PC-9 (cell line): ENCODE results near the gene HAUS3. TPM values are rescaled to one million over a fixed set of nuclear protein-coding genes. Genes with fewer than 3 reads are reported as not detected.

Experiments
- BruUV-seq: library from RNA; stranded (reverse); fragments of 400-500 nt; replicated peaks from 2 replicates; lab custom pipeline; 2021; lab: Mats Ljungman, UMichigan
- CTCF ChIA-PET: fragments of 300-600 bp; sonication (Branson Sonifier 250); formaldehyde crosslinking; loops from one replicate; lab custom pipeline; 2022; ENCODE audit warnings: antibody characterized with exemption; lab: Charles Lee
- POLR2A ChIA-PET: fragments of 300-600 bp; sonication (Branson Sonifier 250); formaldehyde crosslinking; loops from one replicate; lab custom pipeline; 2022; ENCODE audit warnings: antibody characterized with exemption; ENCODE audit not compliant: unreplicated experiment; lab: Charles Lee
- DNase-seq, 2 experiments: peaks; one replicate each; pipeline versions ENCODE4 v3.0.0 to v3.0.0-alpha.2; 2015 to 2022; ENCODE audit warnings: mixed read lengths in 1 of 2
- H2AFZ ChIP-seq: fragments of 200-600 bp; sonication (generic); 2 replicates; pipeline ENCODE4 v1.8.1; 2017; ENCODE audit warnings: antibody characterized with exemption
- H3F3A ChIP-seq: fragments of 200-600 bp; sonication (generic); 2 replicates; pipeline ENCODE4 v1.8.1; 2017; ENCODE audit warnings: antibody characterized with exemption, mild to moderate bottlenecking, low read depth; ENCODE audit not compliant: insufficient read depth
- H3K27ac ChIP-seq: fragments of 200-600 bp; sonication (generic); 2 replicates; pipeline ENCODE4 v1.6.1; 2016; ENCODE audit warnings: mixed run types
- H3K27me3 ChIP-seq: fragments of 200-600 bp; sonication (generic); 2 replicates; pipeline ENCODE4 v1.6.1; 2016; ENCODE audit warnings: low read depth, mixed run types; ENCODE audit not compliant: insufficient read depth
- H3K36me3 ChIP-seq: fragments of 200-600 bp; sonication (generic); 2 replicates; pipeline ENCODE4 v1.6.1; 2016; ENCODE audit warnings: low read depth, mixed run types
- H3K4me1 ChIP-seq: fragments of 200-600 bp; sonication (generic); replicated peaks from 2 replicates; pipeline ENCODE4 v1.6.1; 2016; ENCODE audit warnings: mixed run types; ENCODE audit not compliant: insufficient read depth
- H3K4me2 ChIP-seq: fragments of 200-600 bp; sonication (generic); 2 replicates; pipeline ENCODE4 v1.6.1; 2017; ENCODE audit warnings: mixed run types
- H3K4me3 ChIP-seq: fragments of 200-600 bp; sonication (generic); 2 replicates; pipeline ENCODE4 v1.6.1; 2016; ENCODE audit warnings: mixed run types
- H3K79me2 ChIP-seq: fragments of 200-600 bp; sonication (generic); 2 replicates; pipeline ENCODE4 v1.6.1; 2017; ENCODE audit warnings: low read depth, mixed run types
- H3K9me2 ChIP-seq: fragments of 200-600 bp; sonication (generic); 2 replicates; pipeline ENCODE4 v1.8.1; 2017; ENCODE audit warnings: mild to moderate bottlenecking; ENCODE audit not compliant: insufficient read depth
- H3K9me3 ChIP-seq: fragments of 200-600 bp; sonication (generic); 2 replicates; pipeline ENCODE4 v1.8.1; 2016; ENCODE audit warnings: low read depth; ENCODE audit not compliant: insufficient read depth
- H4K20me1 ChIP-seq: fragments of 200-600 bp; sonication (generic); 2 replicates; pipeline ENCODE4 v1.8.1; 2017; ENCODE audit not compliant: insufficient read depth
- CTCF ChIP-seq: fragments of 200-600 bp; sonication (generic); conservative IDR thresholded peaks from 2 replicates; pipeline ENCODE4 v1.6.1; 2017; ENCODE audit warnings: mixed run types, antibody characterized with exemption, mild to moderate bottlenecking, moderate library complexity
- EZH2 ChIP-seq: fragments of 200-600 bp; sonication (generic); IDR thresholded peaks from 2 replicates; pipeline ENCODE4 v1.8.0; 2017; ENCODE audit warnings: antibody characterized with exemption, low read depth
- intact Hi-C: fragments of 100-400 bp; cut with micrococcal nuclease; formaldehyde crosslinking; loops from one replicate; pipeline ENCODE4 v1.10.0; 2022; ENCODE audit not compliant: unreplicated experiment
- total RNA-seq: library from RNA; stranded (reverse); gene quantifications from 2 replicates; pipeline ENCODE4 v1.2.3, GENCODE V29; 2021

HAUS3 gene
- total RNA-seq, 1 experiment from 2014 or later: 16.2 TPM

GRCh38 chr4:2268357-2269205 is 26.7 kb upstream of the HAUS3 start:
- TF ChIP-seq CTCF (no peak), EZH2 (no peak)
- H3K79me2 ChIP-seq: no peaks in the 10 kb centered on the region
- H3K4me3 ChIP-seq: no peak overlapping the region
- no peaks in the 10 kb centered on the region for H4K20me1 ChIP-seq
- POLR2A ChIA-PET: no interaction called here
- no peaks in the 10 kb centered on the region for H3F3A ChIP-seq
- no peak overlapping the region for H3K4me2 ChIP-seq
- no peaks in the 10 kb centered on the region for H3K4me1 ChIP-seq
- no peak for DNase-seq
- no peaks in the 10 kb centered on the region for H3K9me2 ChIP-seq
- BruUV-seq: no TSS peak
- H3K27ac ChIP-seq: no peak overlapping the region
- intact Hi-C loops: no loop called here
- CTCF ChIA-PET: no interaction called here
- H2AFZ ChIP-seq: no peak overlapping the region
- peaks cover 48% of the 10 kb centered on the region for H3K27me3 ChIP-seq
- no peaks in the 10 kb centered on the region for H3K36me3 ChIP-seq
- no peaks in the 10 kb centered on the region for H3K9me3 ChIP-seq

GRCh38 chr4:2267841-2268240 is 25.9 kb upstream of the HAUS3 start:
- BruUV-seq: no TSS peak

GRCh38 chr4:2267320-2267811 is 25.4 kb upstream of the HAUS3 start:
- no peak overlapping the region for H3K4me3 ChIP-seq
- H3K4me1 ChIP-seq: peaks cover 3% of the 10 kb centered on the region; the same call in 1 of the 2 replicates
- no peak overlapping the region for H3K27ac ChIP-seq
- no TSS peak for BruUV-seq
- H2AFZ ChIP-seq: no peak overlapping the region
- H3F3A ChIP-seq: no peaks in the 10 kb centered on the region
- no peak overlapping the region for H3K4me2 ChIP-seq
- H3K36me3 ChIP-seq: no peaks in the 10 kb centered on the region
- TF ChIP-seq EZH2: no peak
- TF ChIP-seq CTCF: no peak
- intact Hi-C loops: no loop called here
- no peaks in the 10 kb centered on the region for H3K79me2 ChIP-seq
- H4K20me1 ChIP-seq: no peaks in the 10 kb centered on the region
- H3K9me2 ChIP-seq: no peaks in the 10 kb centered on the region
- CTCF ChIA-PET: no interaction called here
- no peak for DNase-seq
- H3K27me3 ChIP-seq: peaks cover 47% of the 10 kb centered on the region
- POLR2A ChIA-PET: no interaction called here
- H3K9me3 ChIP-seq: no peaks in the 10 kb centered on the region

More at GRCh38 chr4:2267841-2268240, 25.9 kb upstream of the HAUS3 start:
- no peak for DNase-seq
- Histone ChIP-seq H3K4me2 (no peak overlapping the region), H3K27me3 (peaks cover 51% of the 10 kb centered on the region), H2AFZ (no peak overlapping the region), H3K9me3 (no peaks in the 10 kb centered on the region), H3K4me1 (peaks cover under 1% of the 10 kb centered on the region; the same call in 1 of the 2 replicates), H4K20me1 (no peaks in the 10 kb centered on the region), H3K27ac (no peak overlapping the region), H3K79me2 (no peaks in the 10 kb centered on the region), H3F3A (no peaks in the 10 kb centered on the region), H3K4me3 (no peak overlapping the region), H3K36me3 (no peaks in the 10 kb centered on the region), H3K9me2 (no peaks in the 10 kb centered on the region)
- intact Hi-C loops: no loop called here
- POLR2A ChIA-PET: no interaction called here
- CTCF ChIA-PET: no interaction called here
- TF ChIP-seq CTCF: no peak
- no peak for TF ChIP-seq EZH2
